ENCODE measurements around the gene ATXN1.
A peak's percentile ranks its signal among the peaks of the same experiment; 100 is the strongest.

The ATXN1 gene

DNA sequence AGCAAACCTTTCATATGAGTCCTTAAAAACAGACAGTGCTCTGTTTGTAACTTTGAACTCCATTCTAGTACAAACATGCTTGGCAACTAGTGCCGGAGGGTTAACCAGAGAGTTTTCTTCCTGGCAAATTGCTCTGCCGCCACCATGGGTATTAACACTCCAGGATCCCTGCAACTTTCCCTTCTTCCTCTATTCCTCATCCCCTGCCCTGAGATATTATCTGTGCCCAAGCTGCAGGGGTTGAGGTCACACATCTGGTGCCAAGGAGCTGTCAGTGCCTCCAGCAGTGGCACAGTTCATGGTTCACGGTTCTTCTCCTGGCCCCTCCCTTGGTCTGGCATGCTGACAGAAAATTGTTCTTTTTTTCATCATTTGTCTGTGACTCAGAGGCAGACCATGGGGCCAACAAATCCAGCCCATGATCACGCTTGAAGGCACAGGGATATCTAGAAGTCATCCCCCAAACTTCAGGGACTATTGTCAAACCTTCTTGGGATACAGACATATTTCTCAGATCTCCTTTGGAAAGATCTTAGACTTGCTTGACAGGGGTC, 77.5 kb downstream of the ATXN1 start:
- TF ChIP-seq, protein P1, sequence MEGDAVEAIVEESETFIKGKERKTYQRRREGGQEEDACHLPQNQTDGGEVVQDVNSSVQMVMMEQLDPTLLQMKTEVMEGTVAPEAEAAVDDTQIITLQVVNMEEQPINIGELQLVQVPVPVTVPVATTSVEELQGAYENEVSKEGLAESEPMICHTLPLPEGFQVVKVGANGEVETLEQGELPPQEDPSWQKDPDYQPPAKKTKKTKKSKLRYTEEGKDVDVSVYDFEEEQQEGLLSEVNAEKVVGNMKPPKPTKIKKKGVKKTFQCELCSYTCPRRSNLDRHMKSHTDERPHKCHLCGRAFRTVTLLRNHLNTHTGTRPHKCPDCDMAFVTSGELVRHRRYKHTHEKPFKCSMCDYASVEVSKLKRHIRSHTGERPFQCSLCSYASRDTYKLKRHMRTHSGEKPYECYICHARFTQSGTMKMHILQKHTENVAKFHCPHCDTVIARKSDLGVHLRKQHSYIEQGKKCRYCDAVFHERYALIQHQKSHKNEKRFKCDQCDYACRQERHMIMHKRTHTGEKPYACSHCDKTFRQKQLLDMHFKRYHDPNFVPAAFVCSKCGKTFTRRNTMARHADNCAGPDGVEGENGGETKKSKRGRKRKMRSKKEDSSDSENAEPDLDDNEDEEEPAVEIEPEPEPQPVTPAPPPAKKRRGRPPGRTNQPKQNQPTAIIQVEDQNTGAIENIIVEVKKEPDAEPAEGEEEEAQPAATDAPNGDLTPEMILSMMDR (IDR thresholded peaks at IDR 0.05), result no peak

DNA sequence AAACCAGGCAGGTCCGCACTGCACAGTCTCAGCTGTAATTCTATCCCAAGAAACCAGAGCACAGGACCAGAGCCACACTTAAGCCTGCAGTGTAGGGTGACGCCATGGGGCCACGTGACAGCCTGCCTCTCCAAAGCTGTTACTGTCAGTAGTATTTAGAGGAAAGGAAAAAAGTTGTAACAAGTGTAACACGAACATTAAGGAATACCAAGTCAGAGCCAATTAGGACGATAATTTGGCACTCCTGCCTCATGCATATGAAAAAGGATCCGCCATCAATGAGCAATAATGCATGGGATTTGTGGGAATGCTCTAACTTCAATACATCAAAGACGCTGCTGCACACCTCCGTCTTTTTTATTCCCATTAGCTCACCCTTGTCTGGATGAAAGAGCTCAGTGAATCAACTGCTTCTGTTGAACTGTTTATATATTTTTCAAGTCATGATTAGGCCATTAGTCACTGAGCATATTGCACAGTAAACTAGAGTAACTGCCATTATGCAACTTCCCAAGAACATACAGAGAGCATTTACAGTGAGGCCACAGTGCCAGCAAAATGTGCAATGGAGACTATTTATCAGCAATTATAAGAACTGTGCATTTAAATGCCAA, 79.9 kb downstream of the ATXN1 start:
- no peak for DNase-seq
- TF ChIP-seq, protein P1 (IDR thresholded peaks at IDR 0.05), result no peak
- H3K27me3 ChIP-seq, result no peaks in the 10 kb centered on the region
- peaks cover 0 to 55% (median 28%) of the 10 kb centered on the region in 4 donors for H3K4me1 ChIP-seq
- no peaks in the 10 kb centered on the region for H3K36me3 ChIP-seq
- intact Hi-C loops (cut with DNase I; ENCODE audit: low total_unique reads), result loop anchor here (10.0 kb wide), 1 partner anchor 73 kb away; no protein-coding TSS in a partner anchor
- H3K9me3 ChIP-seq, result no peaks in the 10 kb centered on the region
- no peak overlapping the region for H3K27ac ChIP-seq
- H3K4me3 ChIP-seq, result no peak overlapping the region

More for the DNA sequence above, 77.5 kb downstream of the ATXN1 start:
- Histone ChIP-seq H3K36me3 (no peaks in the 10 kb centered on the region), H3K27me3 (no peaks in the 10 kb centered on the region), H3K27ac (peak overlapping the region; percentile 12 to 33), H3K4me1 (peaks cover 0 to 61% (median 16%) of the 10 kb centered on the region in 4 donors), H3K4me3 (no peak overlapping the region), H3K9me3 (no peaks in the 10 kb centered on the region)
- intact Hi-C loops (cut with DNase I; ENCODE audit: low total_unique reads), result loop anchor here (10.0 kb wide), 1 partner anchor 71 kb away; no protein-coding TSS in a partner anchor
- peak; percentile 68 to 79 for DNase-seq

DNA sequence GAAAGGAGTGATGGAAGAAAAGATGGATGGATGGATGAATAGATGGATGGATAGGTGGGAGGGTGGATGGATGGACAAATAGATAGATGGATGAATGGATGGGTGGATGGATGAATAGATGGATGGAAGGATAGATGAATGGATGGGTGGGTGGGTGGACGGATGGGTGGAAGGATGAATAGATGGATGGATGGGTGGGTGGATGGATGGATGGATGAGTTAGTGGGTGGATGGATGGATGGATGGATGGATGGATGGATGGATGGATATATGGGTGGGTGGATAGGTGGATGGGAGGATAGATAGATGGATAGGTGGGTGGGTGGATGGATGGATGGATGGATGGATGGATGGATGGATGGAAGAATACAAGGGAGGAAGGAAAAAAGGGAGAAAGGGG, 82.2 kb downstream of the ATXN1 start:
- intact Hi-C loops (cut with DNase I; ENCODE audit: low total_unique reads), result no loop called here
- TF ChIP-seq, protein P1 (IDR thresholded peaks at IDR 0.05), result no peak
- DNase-seq, result no peak
- Histone ChIP-seq H3K27ac (no peak overlapping the region), H3K4me1 (peaks cover 0 to 64% (median 34%) of the 10 kb centered on the region in 4 donors), H3K4me3 (no peak overlapping the region), H3K36me3 (no peaks in the 10 kb centered on the region), H3K27me3 (no peaks in the 10 kb centered on the region), H3K9me3 (no peaks in the 10 kb centered on the region)

DNA sequence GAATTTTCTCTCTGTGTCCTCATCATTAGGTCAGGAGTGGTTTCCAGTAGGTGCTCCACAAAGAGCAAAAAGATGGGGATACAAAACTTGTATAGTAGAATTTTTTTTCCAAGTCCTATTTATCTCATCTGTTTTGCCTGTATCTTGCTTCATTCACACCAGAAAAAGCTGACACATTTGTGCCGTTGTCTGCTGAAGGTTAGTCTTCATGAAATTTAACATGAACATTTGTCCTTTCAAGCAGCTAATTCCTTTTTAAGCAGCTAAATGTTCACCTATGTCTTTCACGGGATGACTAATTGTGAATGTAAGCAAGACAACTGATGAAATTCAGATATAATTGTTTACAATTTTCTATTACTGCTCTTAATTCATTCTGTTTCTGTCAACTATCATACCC, 83.8 kb downstream of the ATXN1 start:
- Histone ChIP-seq H3K4me3 (no peak overlapping the region), H3K27ac (peak overlapping the region; percentile 28 to 49), H3K4me1 (peaks cover 0 to 62% (median 29%) of the 10 kb centered on the region in 4 donors), H3K9me3 (no peaks in the 10 kb centered on the region), H3K27me3 (no peaks in the 10 kb centered on the region), H3K36me3 (no peaks in the 10 kb centered on the region)
- intact Hi-C loops (cut with DNase I; ENCODE audit: low total_unique reads), result no loop called here
- no peak for DNase-seq
- TF ChIP-seq, protein P1 (IDR thresholded peaks at IDR 0.05), result no peak

DNA sequence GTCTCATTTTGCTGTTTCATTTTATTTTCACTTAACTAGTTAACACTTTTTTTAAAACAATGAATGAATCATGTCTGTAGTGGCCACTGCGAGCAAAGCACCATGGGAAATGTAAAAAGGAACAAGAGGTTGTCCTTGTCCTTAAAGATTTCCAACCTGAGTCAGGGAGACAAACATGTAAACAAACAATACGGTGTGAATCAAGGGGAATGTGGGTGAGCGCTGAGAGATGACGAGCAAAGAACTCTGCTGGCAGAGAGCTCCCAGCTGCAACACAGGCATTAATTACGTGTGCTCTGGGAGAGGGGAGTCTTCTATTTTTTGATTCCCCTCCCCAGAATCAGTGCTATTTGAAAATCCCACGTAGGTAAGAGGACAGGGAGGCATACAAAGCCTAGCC, 84.3 kb downstream of the ATXN1 start:
- no peak overlapping the region for H3K4me3 ChIP-seq
- TF ChIP-seq, protein P1 (IDR thresholded peaks at IDR 0.05), result no peak
- peaks cover 0 to 67% (median 32%) of the 10 kb centered on the region in 4 donors for H3K4me1 ChIP-seq
- peak overlapping the region; percentile 28 to 49 for H3K27ac ChIP-seq
- no peaks in the 10 kb centered on the region for H3K27me3 ChIP-seq
- intact Hi-C loops (cut with DNase I; ENCODE audit: low total_unique reads), result no loop called here
- DNase-seq, result no peak
- H3K36me3 ChIP-seq, result no peaks in the 10 kb centered on the region
- H3K9me3 ChIP-seq, result no peaks in the 10 kb centered on the region

Measured in tibial artery (tissue), 4 donors.